ENCODE results near the gene COPA. TPM values are rescaled to one million over a fixed set of nuclear protein-coding genes. Genes with fewer than 3 reads are reported as not detected.

Gene COPA
- polyA plus RNA-seq, 3 donors = 76.7 to 199 (median 195) TPM

DNA sequence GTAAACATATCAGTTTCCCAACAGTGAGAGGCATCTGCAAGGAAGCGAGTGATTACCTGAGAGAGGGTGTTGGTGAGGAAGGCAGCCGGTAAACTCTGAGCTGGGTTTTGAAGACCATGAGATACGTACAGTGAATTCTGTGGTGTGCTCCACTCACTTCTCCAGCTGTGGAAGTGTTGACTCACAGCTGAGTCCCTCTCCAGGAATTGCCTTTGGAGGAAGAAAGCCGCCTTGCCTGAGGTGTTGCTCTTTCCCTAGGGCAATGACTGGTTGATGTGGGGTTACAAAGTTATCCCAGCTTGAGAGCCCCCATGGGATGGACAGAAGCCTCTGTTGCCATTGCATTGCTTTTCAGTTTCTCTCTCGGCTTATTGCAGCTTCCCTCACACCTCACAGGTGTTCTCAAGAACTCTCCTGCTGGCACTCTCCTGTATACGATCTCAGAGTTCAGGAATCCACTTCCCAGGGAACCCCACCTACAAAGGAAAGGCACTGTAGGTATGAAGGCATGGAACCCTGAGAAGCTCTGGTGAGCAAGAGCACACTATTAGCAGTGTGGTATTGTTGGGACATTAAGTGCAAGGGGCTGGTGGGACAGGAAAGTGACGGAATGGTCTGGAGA is 34.6 kb upstream of the COPA start:
- Mint-ChIP-seq H3K27me3 (ENCODE audit: low read depth in 3 of 3) (peaks cover 1 to 6% (median 5%) of the 10 kb centered on the region in 3 donors), H3K36me3 (no peaks in the 10 kb centered on the region), H3K4me1 (peaks cover 32% of the 10 kb centered on the region), H3K9me3 (no peaks in the 10 kb centered on the region), H3K4me3 (no peak overlapping the region), H3K27ac (peak overlapping the region in 2 of 7 donors; percentile 11 to 45)
- Histone ChIP-seq H3K4me2 (replicated peaks; ENCODE audit: extremely low read depth, low read length, poor library complexity, severe bottlenecking) (no peak overlapping the region), H3K9ac (ENCODE audit: insufficient read depth, low read length, poor library complexity, severe bottlenecking) (no peak overlapping the region), H3K4me3 (replicated peaks in 1 of 3; ENCODE audit: low read depth in 2 of 3, low read length in 3 of 3) (no peak overlapping the region), H3K27me3 (ENCODE audit: control insufficient read depth in 2 of 2, insufficient read depth in 2 of 2, low read length in 2 of 2) (no peaks in the 10 kb centered on the region), H3K79me2 (ENCODE audit: insufficient read depth, low read length) (no peaks in the 10 kb centered on the region), H3K27ac (ENCODE audit: low read depth in 1 of 2, low read length in 2 of 2) (no peak overlapping the region), H3K9me3 (replicated peaks in 1 of 2; ENCODE audit: control insufficient read depth in 1 of 2, insufficient read depth in 1 of 2, low read length in 2 of 2) (no peaks in the 10 kb centered on the region), H4K20me1 (ENCODE audit: insufficient read depth, low read length) (no peaks in the 10 kb centered on the region), H2AFZ (ENCODE audit: insufficient read depth, low read depth, low read length, poor library complexity, severe bottlenecking) (no peak overlapping the region), H3K4me1 (ENCODE audit: control insufficient read depth in 1 of 2, insufficient read depth in 2 of 2, low read length in 2 of 2) (peaks cover 21 to 32% of the 10 kb centered on the region in 2 donors), H3K36me3 (replicated peaks in 1 of 2; ENCODE audit: control insufficient read depth in 1 of 2, insufficient read depth in 2 of 2, low read length in 2 of 2) (no peaks in the 10 kb centered on the region)
- 86% methylated on average over 5 of the region's 7 CpGs for WGBS (ENCODE audit: insufficient coverage)
- intact Hi-C loops (cut with micrococcal nuclease) = loop anchor here in 1 of 2 donors (5.0 kb wide), 2 partner anchors 40 to 185 kb away; partner anchors contain the start of gene CASQ1
- no peak for DNase-seq
- TF ChIP-seq CTCF (IDR thresholded peaks at IDR 0.05) = no peak

DNA sequence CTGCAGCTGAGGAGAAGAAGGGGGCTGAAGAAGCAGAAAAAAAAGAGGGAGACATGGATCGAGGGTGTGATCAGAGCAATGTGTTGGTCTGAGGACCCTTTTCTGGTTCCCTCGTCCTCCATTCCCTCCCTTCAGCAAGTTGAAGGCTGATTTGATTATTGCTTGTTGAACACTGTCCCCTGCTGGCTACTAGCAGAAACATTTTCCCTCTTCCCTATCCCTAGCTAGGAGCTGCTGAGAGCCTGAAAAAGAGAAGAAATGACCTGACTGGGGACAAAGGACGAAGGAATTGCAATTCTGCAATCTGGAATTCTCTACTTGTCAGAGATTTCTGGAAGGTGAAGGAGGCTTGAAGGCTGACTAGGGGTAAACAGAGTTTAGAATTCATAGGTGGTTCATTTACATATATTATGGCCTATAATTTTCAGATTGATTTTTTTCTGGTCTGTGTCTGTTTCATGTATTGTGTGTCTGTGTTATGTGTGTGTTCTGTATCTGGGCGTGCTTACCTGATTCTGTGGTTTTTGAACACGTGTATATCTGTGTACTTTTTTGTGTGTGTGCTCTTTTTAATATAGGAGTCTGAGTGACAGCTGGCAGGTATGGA is 33.6 kb upstream of the COPA start:
- TF ChIP-seq CTCF (IDR thresholded peaks at IDR 0.05) = peak; percentile 96
- intact Hi-C loops (cut with micrococcal nuclease) = loop anchor here in 1 of 2 donors (5.0 kb wide), 2 partner anchors 39 to 184 kb away; partner anchors contain the start of gene CASQ1
- peak overlapping the region in 2 of 7 donors; percentile 46 to 82 for H3K27ac Mint-ChIP-seq
- Histone ChIP-seq H3K79me2 (ENCODE audit: insufficient read depth, low read length) (no peaks in the 10 kb centered on the region), H3K9ac (ENCODE audit: insufficient read depth, low read length, poor library complexity, severe bottlenecking) (no peak overlapping the region), H3K4me2 (replicated peaks; ENCODE audit: extremely low read depth, low read length, poor library complexity, severe bottlenecking) (peak overlapping the region; percentile 74), H3K27ac (ENCODE audit: low read depth in 1 of 2, low read length in 2 of 2) (peak overlapping the region in 1 of 2 donors; percentile 75), H3K9me3 (replicated peaks in 1 of 2; ENCODE audit: control insufficient read depth in 1 of 2, insufficient read depth in 1 of 2, low read length in 2 of 2) (no peaks in the 10 kb centered on the region), H3K4me3 (replicated peaks in 1 of 3; ENCODE audit: low read depth in 2 of 3, low read length in 3 of 3) (peak overlapping the region in 1 of 3 experiments; percentile 66), H3K4me1 (ENCODE audit: control insufficient read depth in 1 of 2, insufficient read depth in 2 of 2, low read length in 2 of 2) (peaks cover 25 to 35% of the 10 kb centered on the region in 2 donors), H4K20me1 (ENCODE audit: insufficient read depth, low read length) (no peaks in the 10 kb centered on the region), H3K36me3 (replicated peaks in 1 of 2; ENCODE audit: control insufficient read depth in 1 of 2, insufficient read depth in 2 of 2, low read length in 2 of 2) (no peaks in the 10 kb centered on the region), H3K27me3 (ENCODE audit: control insufficient read depth in 2 of 2, insufficient read depth in 2 of 2, low read length in 2 of 2) (no peaks in the 10 kb centered on the region), H2AFZ (ENCODE audit: insufficient read depth, low read depth, low read length, poor library complexity, severe bottlenecking) (peak overlapping the region; percentile 78)
- 20% methylated on average over 1 of the region's 5 CpGs for WGBS (ENCODE audit: insufficient coverage)
- no peaks in the 10 kb centered on the region for H3K9me3 Mint-ChIP-seq
- H3K4me3 Mint-ChIP-seq = peak overlapping the region in 1 of 2 donors; percentile 86
- no peaks in the 10 kb centered on the region for H3K36me3 Mint-ChIP-seq
- peaks cover 1 to 6% (median 5%) of the 10 kb centered on the region in 3 donors for H3K27me3 Mint-ChIP-seq (ENCODE audit: low read depth in 3 of 3)
- peak; percentile 45 to 71 (median 64) for DNase-seq
- H3K4me1 Mint-ChIP-seq = peaks cover 36% of the 10 kb centered on the region
